ENCODE measurements around the gene VOPP1.

DNA sequence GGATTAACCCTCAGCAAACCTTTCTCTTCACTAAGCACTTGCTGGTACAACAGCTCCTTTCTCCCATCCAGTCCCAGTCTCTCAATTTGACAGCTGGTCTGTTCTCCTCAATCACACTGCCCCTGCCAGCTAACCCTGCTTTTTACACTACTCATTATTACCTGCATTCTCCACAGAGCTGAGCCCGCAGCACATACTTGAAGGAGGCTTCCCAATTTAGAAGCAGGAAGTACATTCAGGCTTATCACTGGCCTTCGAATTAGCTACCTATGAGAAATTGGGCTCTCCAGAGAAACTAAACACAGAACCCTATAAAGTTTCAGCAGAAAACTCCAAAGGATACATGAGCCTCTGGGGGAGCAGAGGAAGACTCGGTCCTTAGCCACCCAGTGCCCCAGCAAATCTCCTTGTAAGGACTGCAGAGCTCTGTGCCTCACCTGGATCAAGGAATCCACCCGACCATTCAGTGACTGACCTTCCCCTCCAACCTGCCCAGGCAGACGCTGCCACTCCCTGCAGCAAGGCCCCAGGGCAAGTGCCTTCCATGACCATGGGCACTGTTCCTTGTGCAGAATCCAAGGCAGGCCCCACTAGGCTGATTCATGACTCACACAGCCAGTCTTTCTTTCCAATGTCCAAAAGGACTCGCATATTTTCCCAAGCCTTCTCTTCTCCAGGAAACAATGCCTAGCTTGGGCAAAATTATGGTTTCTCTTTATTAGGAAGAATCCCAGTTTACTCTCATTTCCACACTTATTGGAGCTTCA lies 68.0 kb downstream of the VOPP1 start:
- TF ChIP-seq, protein P1, sequence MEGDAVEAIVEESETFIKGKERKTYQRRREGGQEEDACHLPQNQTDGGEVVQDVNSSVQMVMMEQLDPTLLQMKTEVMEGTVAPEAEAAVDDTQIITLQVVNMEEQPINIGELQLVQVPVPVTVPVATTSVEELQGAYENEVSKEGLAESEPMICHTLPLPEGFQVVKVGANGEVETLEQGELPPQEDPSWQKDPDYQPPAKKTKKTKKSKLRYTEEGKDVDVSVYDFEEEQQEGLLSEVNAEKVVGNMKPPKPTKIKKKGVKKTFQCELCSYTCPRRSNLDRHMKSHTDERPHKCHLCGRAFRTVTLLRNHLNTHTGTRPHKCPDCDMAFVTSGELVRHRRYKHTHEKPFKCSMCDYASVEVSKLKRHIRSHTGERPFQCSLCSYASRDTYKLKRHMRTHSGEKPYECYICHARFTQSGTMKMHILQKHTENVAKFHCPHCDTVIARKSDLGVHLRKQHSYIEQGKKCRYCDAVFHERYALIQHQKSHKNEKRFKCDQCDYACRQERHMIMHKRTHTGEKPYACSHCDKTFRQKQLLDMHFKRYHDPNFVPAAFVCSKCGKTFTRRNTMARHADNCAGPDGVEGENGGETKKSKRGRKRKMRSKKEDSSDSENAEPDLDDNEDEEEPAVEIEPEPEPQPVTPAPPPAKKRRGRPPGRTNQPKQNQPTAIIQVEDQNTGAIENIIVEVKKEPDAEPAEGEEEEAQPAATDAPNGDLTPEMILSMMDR (IDR thresholded peaks at IDR 0.05): no peak
- no peak for TF ChIP-seq POLR2A (IDR thresholded peaks at IDR 0.05)
